Measurements from ENCODE around the gene ZNF268. TPM values are rescaled to one million over a fixed set of nuclear protein-coding genes. Genes with fewer than 3 reads are reported as not detected.

ZNF268 gene
- total and polyA plus RNA-seq, 2 of the 8 experiments (the other 6 are each of a cell fraction or from before 2014, with no cell fraction given) = 6.3 to 22.3 TPM

DNA sequence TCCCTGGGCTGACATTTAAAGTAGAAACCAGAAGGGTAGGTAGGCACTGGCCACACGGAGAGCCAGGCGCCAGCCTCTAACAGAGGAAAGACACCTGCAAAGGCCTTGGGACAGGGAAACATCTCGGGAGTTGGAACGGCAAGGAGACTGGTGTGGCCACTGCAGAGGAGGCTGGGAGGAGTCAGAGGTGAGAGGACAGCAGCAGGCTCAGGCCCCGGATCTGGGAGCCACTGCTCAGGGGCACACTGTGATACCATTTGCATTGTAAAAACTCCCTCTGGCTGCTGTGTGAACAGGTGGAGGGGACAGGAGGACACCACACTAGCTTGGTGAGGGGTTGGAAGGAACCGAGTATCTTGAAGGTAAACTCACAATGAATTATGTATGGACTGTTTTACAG lies 51.7 kb downstream of the ZNF268 start:
- DNase-seq (ENCODE audit: low read depth in 1 of 2, low spot score in 2 of 2) = no peak
- no peaks in the 10 kb centered on the region for H3K79me1 ChIP-seq (ENCODE audit: low read depth, low read length)
- TF ChIP-seq KDM5A (IDR thresholded peaks at IDR 0.05; ENCODE audit: low read length) (no peak), YY1 (IDR thresholded peaks at IDR 0.05; ENCODE audit: low read depth, low read length) (no peak), PHF8 (conservative IDR thresholded peaks at IDR 0.05; ENCODE audit: low read depth, low read length) (no peak), SP2 (IDR thresholded peaks at IDR 0.05; ENCODE audit: low read length) (no peak), NRF1 (IDR thresholded peaks at IDR 0.05; ENCODE audit: low read depth, low read length) (no peak), KDM1A (IDR thresholded peaks at IDR 0.05; ENCODE audit: borderline replicate concordance, low read length) (no peak)
- TF ChIP-seq, protein P1, sequence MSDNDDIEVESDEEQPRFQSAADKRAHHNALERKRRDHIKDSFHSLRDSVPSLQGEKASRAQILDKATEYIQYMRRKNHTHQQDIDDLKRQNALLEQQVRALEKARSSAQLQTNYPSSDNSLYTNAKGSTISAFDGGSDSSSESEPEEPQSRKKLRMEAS (IDR thresholded peaks at IDR 0.05) = no peak

More for the DNA sequence above, 51.7 kb downstream of the ZNF268 start:
- Histone ChIP-seq H3K56ac (replicated peaks; ENCODE audit: insufficient read length, low read depth, low read length) (no peak overlapping the region), H3K79me2 (ENCODE audit: control insufficient read depth in 1 of 2, insufficient read depth in 2 of 2, low read length in 2 of 2) (no peaks in the 10 kb centered on the region), H3K9me3 (ENCODE audit: insufficient read depth in 2 of 2, low read depth in 1 of 2, low read length in 1 of 2) (peaks cover 74 to 97% of the 10 kb centered on the region in 2 experiments), H3K4me3 (ENCODE audit: extremely low read depth in 1 of 4, insufficient read depth in 2 of 4, low read depth in 3 of 4, low read length in 4 of 4) (no peak overlapping the region), H3K23me2 (ENCODE audit: low read depth, low read length) (no peaks in the 10 kb centered on the region), H3K36me3 (ENCODE audit: control insufficient read depth in 2 of 4, insufficient read depth in 4 of 4, low read length in 3 of 4) (no peaks in the 10 kb centered on the region; a peak in 2 of 8 replicates), H2BK15ac (ENCODE audit: low read length) (no peak overlapping the region), H3K14ac (ENCODE audit: insufficient read length) (no peak overlapping the region), H4K5ac (ENCODE audit: insufficient read length, low read depth, low read length) (no peak overlapping the region), H4K91ac (replicated peaks; ENCODE audit: insufficient read length, low read length) (no peak overlapping the region), H2BK20ac (ENCODE audit: low read length) (no peak overlapping the region), H2BK5ac (ENCODE audit: low read depth, low read length) (no peak overlapping the region), H2AFZ (ENCODE audit: low read length) (no peak overlapping the region), H3K4ac (replicated peaks; ENCODE audit: insufficient read length, low read depth, low read length) (no peak overlapping the region), H3K27me3 (replicated peaks in 1 of 4; ENCODE audit: control insufficient read depth in 3 of 4, extremely low read depth in 1 of 4, insufficient read depth in 3 of 4, low read length in 3 of 4) (no peaks in the 10 kb centered on the region), H3K18ac (ENCODE audit: extremely low read depth, low read length) (no peak overlapping the region), H4K20me1 (replicated peaks in 1 of 2; ENCODE audit: control insufficient read depth in 1 of 2, insufficient read depth in 2 of 2, low read length in 2 of 2) (no peaks in the 10 kb centered on the region), H3K4me1 (replicated peaks in 1 of 4; ENCODE audit: control insufficient read depth in 3 of 4, insufficient read depth in 4 of 4, low read length in 3 of 4) (no peaks in the 10 kb centered on the region), H4K8ac (ENCODE audit: extremely low read depth, insufficient read depth, low read length) (no peak overlapping the region), H3K9ac (replicated peaks in 1 of 4; ENCODE audit: extremely low read depth in 1 of 4, low read depth in 3 of 4, low read length in 3 of 4) (no peak overlapping the region), H2BK12ac (ENCODE audit: low read depth, low read length) (no peak overlapping the region), H2AK5ac (ENCODE audit: low read depth, low read length) (no peak overlapping the region), H3K23ac (ENCODE audit: insufficient read length) (no peak overlapping the region), H2BK120ac (replicated peaks; ENCODE audit: low read depth, low read length) (no peak overlapping the region), H3K4me2 (ENCODE audit: insufficient read depth in 1 of 2, low read depth in 2 of 2, low read length in 2 of 2) (no peak overlapping the region), H3K27ac (ENCODE audit: low read depth, low read length) (no peak overlapping the region)
- 77% methylated on average over 5 of the region's 6 CpGs; no CpG with 5 or more reads in 1 of the 2 experiments for WGBS, 2 experiments (ENCODE audit: extremely low coverage in 1 of 2, insufficient coverage in 1 of 2, insufficient read length in 1 of 2, insufficient replicate concordance in 2 of 2, low coverage in 1 of 2, low lambda C conversion rate in 2 of 2, missing lambda C conversion rate in 1 of 2)
- FAIRE-seq = no peak
- ChIA-PET POLR2A (ENCODE audit: partially characterized antibody) (no interaction called here), CTCF (ENCODE audit: partially characterized antibody) (no interaction called here)

All from H1 (cell line).